ENCODE results near the gene RTL3.

RTL3 gene

GRCh38 chrX:78619834-78620233 is 39.3 kb downstream of the RTL3 start:
- DNase-seq (ENCODE audit: low spot score), result no peak

GRCh38 chrX:78618987-78619386 is 40.1 kb downstream of the RTL3 start:
- DNase-seq (ENCODE audit: low spot score), result no peak

GRCh38 chrX:78614264-78614663 is 44.9 kb downstream of the RTL3 start:
- DNase-seq (ENCODE audit: low spot score), result no peak

Data from hematopoietic multipotent progenitor cell treated with erythropoietin and hydrocortisone succinate and interleukin-3 and kit ligand, for 17 days (in vitro differentiated cells).